ENCODE data around the gene PRDM16.

PRDM16 gene

DNA sequence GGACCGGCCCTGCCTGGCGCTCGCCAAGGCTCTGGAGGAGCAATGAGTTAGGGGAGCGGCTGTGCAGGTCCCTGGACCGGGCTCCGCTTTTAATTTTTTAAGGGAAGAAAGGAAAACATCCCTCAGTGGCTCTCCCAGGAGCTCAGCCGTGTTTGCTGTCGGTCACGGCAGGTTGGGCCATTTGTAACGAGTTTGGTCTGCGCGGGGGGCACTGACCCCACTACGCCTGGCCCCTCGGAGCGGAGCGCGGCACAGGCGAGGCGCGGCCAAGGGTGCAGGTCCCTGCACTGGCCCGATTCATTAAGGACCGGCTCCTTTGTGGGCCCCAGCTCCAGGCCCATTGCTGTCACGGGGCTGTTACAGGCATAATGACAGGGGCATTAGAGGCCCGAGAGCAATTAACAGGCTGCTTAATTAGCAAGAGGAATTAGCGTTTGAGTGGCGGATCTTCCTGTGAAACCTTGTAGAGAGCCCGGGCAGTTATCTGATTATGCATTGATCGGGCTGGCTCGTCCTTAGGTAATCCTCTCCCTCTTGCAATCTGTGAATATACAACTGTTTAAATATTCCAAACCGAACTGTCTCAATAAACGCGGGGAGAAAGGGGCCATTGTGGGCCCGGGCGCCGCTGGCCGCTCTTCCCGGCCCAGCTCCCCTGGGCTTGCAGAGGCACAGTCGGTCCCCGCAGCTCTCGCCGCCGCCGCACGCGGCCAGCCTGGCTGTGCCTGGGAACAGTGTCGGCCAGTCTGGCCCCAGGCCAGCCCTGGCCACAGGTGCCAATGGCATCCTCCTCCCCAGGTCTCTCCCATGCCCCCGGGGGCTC, 56.8 kb downstream of the PRDM16 start:
- H3K9ac ChIP-seq (ENCODE audit: low read depth, low read length), result no peak overlapping the region
- H3K9me3 ChIP-seq (replicated peaks; ENCODE audit: low read length), result no peaks in the 10 kb centered on the region
- no peak overlapping the region for H3K4me2 ChIP-seq (ENCODE audit: low read length)
- H3K27me3 ChIP-seq (ENCODE audit: control insufficient read depth, insufficient read depth, low read length), result no peaks in the 10 kb centered on the region
- H3K36me3 ChIP-seq (ENCODE audit: insufficient read depth, low read length), result no peaks in the 10 kb centered on the region
- no peak overlapping the region for H3K4me3 ChIP-seq (ENCODE audit: low read length)
- H3K4me1 ChIP-seq (ENCODE audit: control insufficient read depth, insufficient read depth, low read length), result peaks cover 2% of the 10 kb centered on the region

DNA sequence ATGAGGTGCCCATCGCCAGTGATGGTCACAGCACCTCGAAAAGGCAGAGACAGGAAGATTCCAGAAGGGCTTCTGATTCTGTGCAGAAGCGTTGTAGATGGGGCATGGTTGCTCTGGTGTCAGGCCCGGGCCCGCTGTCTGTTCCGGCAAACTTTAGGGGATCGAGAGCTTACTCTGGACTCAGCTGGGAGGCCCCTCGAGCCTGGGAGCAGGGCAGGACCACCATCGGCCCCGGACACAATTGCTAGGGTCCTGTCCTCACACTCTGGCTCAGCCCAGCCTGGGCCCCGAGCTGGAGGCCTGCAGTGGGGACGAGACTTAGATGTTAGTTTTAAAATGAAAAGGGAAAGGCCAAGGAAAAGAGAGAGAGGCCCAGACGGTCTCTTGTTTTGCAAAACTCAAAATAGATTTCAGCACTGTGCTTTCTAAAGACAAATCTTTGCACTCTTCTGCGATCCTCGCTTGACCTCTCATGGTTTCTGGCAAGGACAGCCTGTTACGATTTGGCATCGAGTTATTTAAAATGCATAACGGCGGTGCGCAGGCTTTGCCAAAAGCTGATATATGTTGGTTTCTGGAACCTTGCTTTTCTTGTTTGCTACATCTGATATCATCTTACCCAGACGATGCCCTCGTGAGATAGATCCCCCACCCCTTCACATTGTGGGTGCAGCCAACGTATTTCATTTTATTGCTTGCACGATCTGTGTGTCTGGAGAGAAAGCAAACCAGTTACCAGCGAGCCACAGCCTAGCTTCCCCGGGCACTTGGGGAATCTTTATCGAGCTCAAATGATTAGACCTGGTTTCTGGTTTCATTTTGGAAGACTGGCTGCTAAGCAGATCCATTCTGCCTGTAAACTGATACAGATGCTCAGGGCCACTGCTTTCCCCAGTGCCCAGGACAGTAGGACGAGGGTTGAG, 58.0 kb downstream of the PRDM16 start:
- no peaks in the 10 kb centered on the region for H3K27me3 ChIP-seq (ENCODE audit: control insufficient read depth, insufficient read depth, low read length)
- no peak overlapping the region for H3K4me3 ChIP-seq (ENCODE audit: low read length)
- H3K4me2 ChIP-seq (ENCODE audit: low read length), result peak overlapping the region; percentile 42
- H3K9me3 ChIP-seq (replicated peaks; ENCODE audit: low read length), result no peaks in the 10 kb centered on the region
- peaks cover 2% of the 10 kb centered on the region for H3K4me1 ChIP-seq (ENCODE audit: control insufficient read depth, insufficient read depth, low read length)
- no peak overlapping the region for H3K9ac ChIP-seq (ENCODE audit: low read depth, low read length)
- H3K36me3 ChIP-seq (ENCODE audit: insufficient read depth, low read length), result no peaks in the 10 kb centered on the region

DNA sequence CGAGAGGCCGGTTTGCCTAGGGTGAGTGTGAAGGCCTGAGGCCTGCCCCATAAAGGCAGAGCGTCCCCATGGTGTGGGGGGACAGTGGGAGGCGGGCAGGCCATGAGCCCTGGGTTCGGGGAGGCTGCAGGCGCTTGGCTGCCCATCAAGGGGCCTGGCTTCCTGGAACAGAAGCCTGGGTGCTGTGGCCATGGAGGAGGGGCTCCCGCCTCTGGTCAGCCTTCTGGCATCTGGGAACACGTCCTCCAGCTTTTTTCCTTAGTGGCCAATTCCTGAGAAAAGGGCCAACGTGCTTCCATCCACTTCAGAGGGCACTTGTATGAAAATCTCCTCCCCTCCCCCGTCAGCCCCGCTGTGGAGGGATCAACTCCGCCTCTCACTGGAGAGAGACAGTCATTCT, 58.7 kb downstream of the PRDM16 start:
- H3K36me3 ChIP-seq (ENCODE audit: insufficient read depth, low read length), result no peaks in the 10 kb centered on the region
- no peaks in the 10 kb centered on the region for H3K9me3 ChIP-seq (replicated peaks; ENCODE audit: low read length)
- H3K9ac ChIP-seq (ENCODE audit: low read depth, low read length), result no peak overlapping the region
- H3K27me3 ChIP-seq (ENCODE audit: control insufficient read depth, insufficient read depth, low read length), result no peaks in the 10 kb centered on the region
- H3K4me3 ChIP-seq (ENCODE audit: low read length), result no peak overlapping the region
- H3K4me2 ChIP-seq (ENCODE audit: low read length), result peak overlapping the region; percentile 42
- peaks cover 2% of the 10 kb centered on the region for H3K4me1 ChIP-seq (ENCODE audit: control insufficient read depth, insufficient read depth, low read length)

DNA sequence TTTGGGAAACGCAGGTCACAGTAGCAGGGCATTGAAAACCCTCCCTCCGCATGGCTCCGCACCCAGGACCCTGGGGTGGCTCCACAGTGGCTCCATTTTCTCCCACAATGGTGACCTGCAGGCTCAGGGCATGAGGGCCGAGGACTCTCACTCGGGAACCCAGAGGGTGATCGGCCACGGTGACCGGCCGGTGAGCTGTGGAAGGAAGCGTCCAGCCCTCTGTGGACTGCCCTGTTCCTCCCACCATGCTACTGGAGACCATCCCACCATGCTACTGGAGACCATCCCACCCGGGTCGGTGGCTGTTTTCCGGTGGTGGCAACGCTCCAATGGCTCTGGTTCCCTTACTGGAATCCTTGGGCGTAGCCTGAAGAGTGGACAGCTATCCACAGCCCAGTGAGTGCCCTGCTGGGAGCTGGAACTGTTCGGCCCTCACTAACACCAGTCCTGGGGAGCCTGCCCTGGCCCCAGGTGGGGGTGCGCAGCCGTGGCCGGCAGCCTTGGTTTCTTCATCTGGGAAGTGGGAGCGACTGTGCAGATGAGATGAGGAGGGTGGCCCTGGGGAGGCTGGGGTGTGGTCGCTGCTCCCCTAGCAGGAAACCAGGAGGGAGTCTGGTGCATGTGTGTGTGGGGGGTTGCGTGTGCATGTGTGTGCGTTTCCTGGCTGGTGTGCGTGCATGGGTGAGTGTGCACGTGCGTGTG, 59.6 kb downstream of the PRDM16 start:
- Histone ChIP-seq H3K4me2 (ENCODE audit: low read length) (no peak overlapping the region), H3K4me3 (ENCODE audit: low read length) (no peak overlapping the region), H3K9me3 (replicated peaks; ENCODE audit: low read length) (no peaks in the 10 kb centered on the region), H3K36me3 (ENCODE audit: insufficient read depth, low read length) (no peaks in the 10 kb centered on the region), H3K27me3 (ENCODE audit: control insufficient read depth, insufficient read depth, low read length) (no peaks in the 10 kb centered on the region), H3K4me1 (ENCODE audit: control insufficient read depth, insufficient read depth, low read length) (peaks cover 2% of the 10 kb centered on the region), H3K9ac (ENCODE audit: low read depth, low read length) (no peak overlapping the region)

DNA sequence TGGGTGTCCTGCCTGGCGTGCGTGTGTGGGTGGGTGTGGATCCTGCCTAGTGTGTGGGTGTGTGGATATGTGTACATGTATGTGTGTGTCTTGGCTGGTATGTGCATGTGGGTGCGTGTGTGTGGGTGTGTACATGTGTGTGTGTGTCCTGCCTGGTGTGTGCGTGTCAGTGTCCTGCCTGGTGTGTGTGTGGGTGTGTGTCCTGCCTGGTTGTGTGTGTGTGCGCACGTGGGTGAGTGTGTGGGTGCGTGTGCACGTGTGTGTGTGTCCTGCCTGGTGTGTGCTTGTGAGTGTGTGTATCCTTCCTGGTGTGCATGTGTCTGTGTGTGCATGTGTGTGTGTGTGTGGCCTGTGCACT, 60.1 kb downstream of the PRDM16 start:
- Histone ChIP-seq H3K36me3 (ENCODE audit: insufficient read depth, low read length) (no peaks in the 10 kb centered on the region), H3K4me1 (ENCODE audit: control insufficient read depth, insufficient read depth, low read length) (peaks cover 2% of the 10 kb centered on the region), H3K4me3 (ENCODE audit: low read length) (no peak overlapping the region), H3K9me3 (replicated peaks; ENCODE audit: low read length) (no peaks in the 10 kb centered on the region), H3K27me3 (ENCODE audit: control insufficient read depth, insufficient read depth, low read length) (no peaks in the 10 kb centered on the region), H3K4me2 (ENCODE audit: low read length) (no peak overlapping the region), H3K9ac (ENCODE audit: low read depth, low read length) (no peak overlapping the region)

DNA sequence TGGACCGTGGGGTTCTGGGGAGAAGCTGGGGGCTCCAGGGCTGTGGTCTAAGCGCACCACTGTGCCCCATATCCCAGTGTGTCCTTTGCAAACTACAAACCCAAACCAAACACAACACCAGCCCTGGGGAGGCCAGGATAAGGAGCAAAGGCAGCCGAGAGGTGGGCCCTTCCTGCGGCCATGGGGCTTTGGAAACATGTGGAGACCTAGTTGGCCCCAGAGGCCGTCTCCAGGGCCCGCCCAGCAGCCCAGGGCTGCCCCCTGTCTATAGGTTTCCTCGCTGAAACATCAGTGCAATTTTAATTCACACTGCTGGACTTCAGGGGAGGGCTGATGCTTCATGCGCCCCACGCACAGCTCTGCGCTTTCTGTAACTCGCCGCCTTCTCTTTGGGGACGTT, 61.3 kb downstream of the PRDM16 start:
- Histone ChIP-seq H3K27me3 (ENCODE audit: control insufficient read depth, insufficient read depth, low read length) (no peaks in the 10 kb centered on the region), H3K9me3 (replicated peaks; ENCODE audit: low read length) (no peaks in the 10 kb centered on the region), H3K9ac (ENCODE audit: low read depth, low read length) (no peak overlapping the region), H3K4me1 (ENCODE audit: control insufficient read depth, insufficient read depth, low read length) (peaks cover 2% of the 10 kb centered on the region), H3K4me3 (ENCODE audit: low read length) (no peak overlapping the region), H3K4me2 (ENCODE audit: low read length) (no peak overlapping the region), H3K36me3 (ENCODE audit: insufficient read depth, low read length) (no peaks in the 10 kb centered on the region)

DNA sequence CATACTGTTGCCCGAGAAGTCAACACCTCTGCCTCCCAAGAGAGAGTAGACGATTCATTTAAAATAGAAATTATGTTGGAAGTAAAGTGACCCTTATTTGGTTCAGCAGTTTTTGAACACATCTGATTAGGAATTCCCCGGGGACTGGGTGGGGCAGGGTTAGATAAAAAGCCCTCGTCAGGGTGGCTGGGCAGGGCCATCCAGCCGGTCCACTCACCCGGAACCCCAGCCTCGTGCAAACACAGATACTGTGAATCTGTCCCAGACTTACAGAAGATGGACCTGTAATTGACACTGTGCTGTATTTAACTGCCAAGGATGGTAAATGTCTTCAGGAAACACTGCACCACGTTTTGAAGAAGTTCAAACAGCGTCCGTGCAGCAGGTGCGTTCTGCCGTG, 63.7 kb downstream of the PRDM16 start:
- Histone ChIP-seq H3K4me2 (ENCODE audit: low read length) (no peak overlapping the region), H3K4me1 (ENCODE audit: control insufficient read depth, insufficient read depth, low read length) (no peaks in the 10 kb centered on the region), H3K9me3 (replicated peaks; ENCODE audit: low read length) (no peaks in the 10 kb centered on the region), H3K27me3 (ENCODE audit: control insufficient read depth, insufficient read depth, low read length) (no peaks in the 10 kb centered on the region), H3K36me3 (ENCODE audit: insufficient read depth, low read length) (no peaks in the 10 kb centered on the region), H3K4me3 (ENCODE audit: low read length) (no peak overlapping the region), H3K9ac (ENCODE audit: low read depth, low read length) (no peak overlapping the region)

DNA sequence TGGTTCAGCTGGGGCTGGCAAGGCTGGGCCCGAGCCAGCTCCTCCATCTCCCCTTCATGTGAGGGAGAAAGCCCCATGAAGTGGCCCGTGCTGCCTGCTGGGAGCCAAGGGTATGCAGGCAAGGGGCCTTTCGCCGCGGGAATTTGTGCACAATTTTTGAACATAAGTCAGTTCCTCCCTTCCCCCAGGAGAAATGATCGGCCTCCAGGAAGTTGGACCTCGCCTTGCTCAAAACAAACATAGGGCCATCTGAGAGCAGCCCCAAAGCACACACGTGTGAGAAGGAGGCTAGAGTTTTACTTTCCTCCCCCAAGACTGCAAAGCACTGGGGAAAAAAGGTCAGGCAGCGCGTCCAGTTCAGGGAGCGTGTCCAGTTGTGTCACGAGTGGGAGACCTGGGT, 64.7 kb downstream of the PRDM16 start:
- Histone ChIP-seq H3K9me3 (replicated peaks; ENCODE audit: low read length) (no peaks in the 10 kb centered on the region), H3K27me3 (ENCODE audit: control insufficient read depth, insufficient read depth, low read length) (no peaks in the 10 kb centered on the region), H3K9ac (ENCODE audit: low read depth, low read length) (no peak overlapping the region)

DNA sequence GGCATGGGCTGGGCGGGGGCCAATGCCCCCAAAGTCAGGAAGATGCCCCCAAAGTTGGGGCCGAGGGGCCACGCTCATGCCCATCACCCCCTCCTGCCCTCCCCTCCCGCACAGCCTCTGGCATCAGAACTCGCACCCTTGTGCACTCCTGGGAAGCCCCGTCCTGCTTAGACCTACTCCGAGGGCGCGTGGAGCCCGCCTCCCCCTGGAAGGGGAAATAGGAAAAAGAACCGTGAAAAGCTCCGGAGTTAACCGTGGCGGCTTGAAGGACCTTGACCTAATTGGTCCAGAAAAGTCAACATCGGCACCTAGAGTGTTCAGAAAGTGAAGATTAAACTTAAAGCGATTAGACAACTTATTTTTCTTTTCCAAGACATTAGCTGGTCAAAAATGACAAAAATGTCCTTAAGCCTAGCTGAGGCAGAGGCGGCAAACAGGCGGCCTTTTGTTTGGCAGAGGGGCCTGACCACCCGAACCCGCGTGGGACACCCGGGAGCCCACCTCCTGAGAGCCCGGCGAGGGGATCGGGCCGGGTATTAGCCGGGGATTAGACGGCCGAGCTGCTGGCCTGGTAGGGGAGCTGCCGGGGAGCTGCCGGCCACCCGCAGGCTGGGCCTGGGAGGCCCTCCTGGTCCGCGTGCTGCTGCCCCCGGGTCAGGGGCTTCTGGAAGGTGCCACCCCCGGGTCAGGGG, 65.5 kb downstream of the PRDM16 start:
- Histone ChIP-seq H3K4me2 (ENCODE audit: low read length) (no peak overlapping the region), H3K9me3 (replicated peaks; ENCODE audit: low read length) (no peaks in the 10 kb centered on the region), H3K27me3 (ENCODE audit: control insufficient read depth, insufficient read depth, low read length) (no peaks in the 10 kb centered on the region), H3K36me3 (ENCODE audit: insufficient read depth, low read length) (no peaks in the 10 kb centered on the region), H3K9ac (ENCODE audit: low read depth, low read length) (no peak overlapping the region), H3K4me3 (ENCODE audit: low read length) (no peak overlapping the region), H3K4me1 (ENCODE audit: control insufficient read depth, insufficient read depth, low read length) (no peaks in the 10 kb centered on the region)

More for the DNA sequence above, 64.7 kb downstream of the PRDM16 start:
- Histone ChIP-seq H3K4me2 (ENCODE audit: low read length) (no peak overlapping the region), H3K36me3 (ENCODE audit: insufficient read depth, low read length) (no peaks in the 10 kb centered on the region), H3K4me1 (ENCODE audit: control insufficient read depth, insufficient read depth, low read length) (no peaks in the 10 kb centered on the region), H3K4me3 (ENCODE audit: low read length) (no peak overlapping the region)

DNA sequence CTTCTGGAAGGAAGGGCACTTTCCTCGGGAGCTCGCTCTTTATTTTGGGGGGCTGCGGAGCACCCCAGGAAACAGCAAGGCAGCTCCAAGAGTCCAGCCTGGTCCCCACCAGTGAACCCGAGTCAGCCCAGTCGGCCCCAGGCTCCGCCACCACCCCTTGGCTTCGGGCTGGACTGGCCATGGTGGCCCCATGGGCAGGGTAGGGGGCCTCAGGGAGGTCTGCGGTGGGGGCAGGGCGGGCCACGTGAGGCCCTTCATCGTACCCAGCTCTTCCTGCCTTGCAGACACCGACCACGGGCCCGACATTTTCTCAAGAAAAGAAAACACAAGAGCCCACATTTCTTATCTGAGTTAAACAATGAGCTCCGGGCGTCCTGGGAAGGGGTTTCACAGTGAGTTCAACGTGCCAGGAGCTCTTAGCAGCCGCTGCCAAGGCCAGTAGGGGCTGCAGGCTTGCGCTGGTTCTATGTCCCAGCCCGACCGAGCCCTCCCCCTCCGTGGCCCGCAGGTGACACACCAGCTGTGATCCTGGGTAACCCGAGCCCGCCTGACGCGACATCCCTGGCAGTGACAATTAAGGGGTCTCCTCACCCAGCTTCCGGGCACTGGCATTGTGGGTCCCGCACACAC, 66.2 kb downstream of the PRDM16 start:
- no peaks in the 10 kb centered on the region for H3K27me3 ChIP-seq (ENCODE audit: control insufficient read depth, insufficient read depth, low read length)

More for the DNA sequence above, 66.2 kb downstream of the PRDM16 start:
- no peaks in the 10 kb centered on the region for H3K4me1 ChIP-seq (ENCODE audit: control insufficient read depth, insufficient read depth, low read length)
- no peaks in the 10 kb centered on the region for H3K36me3 ChIP-seq (ENCODE audit: insufficient read depth, low read length)
- H3K9me3 ChIP-seq (replicated peaks; ENCODE audit: low read length), result no peaks in the 10 kb centered on the region
- no peak overlapping the region for H3K4me2 ChIP-seq (ENCODE audit: low read length)
- H3K4me3 ChIP-seq (ENCODE audit: low read length), result no peak overlapping the region
- no peak overlapping the region for H3K9ac ChIP-seq (ENCODE audit: low read depth, low read length)

Data from skeletal muscle satellite cell (primary cell).